K562 (cell line): ENCODE data around the gene PRR7. TPM values are rescaled to one million over a fixed set of nuclear protein-coding genes. Genes with fewer than 3 reads are reported as not detected.

Source experiments
- ATF1 ChIP-seq, 2 experiments: fragments of 450-650 bp in 1 of 2; IDR thresholded peaks; 2 replicates each; pipeline ENCODE4 v1.6.1; 2016; ENCODE audit warnings: missing compliant biosample characterization in 1 of 2, missing genetic modification characterization in 1 of 2
- ATF4 ChIP-seq: fragments of 450-650 bp; formaldehyde crosslinking; IDR thresholded peaks from 2 replicates; pipeline ENCODE4 v1.4.0; 2022; ENCODE audit warnings: mild to moderate bottlenecking, moderate library complexity
- E2F4 ChIP-seq: sonication (generic); formaldehyde crosslinking; IDR thresholded peaks from 2 replicates; pipeline ENCODE4 v1.8.0; 2022; ENCODE audit warnings: mild to moderate bottlenecking, low read depth, missing genetic modification reagents
- GABPA ChIP-seq: fragments of 200-800 bp; sonication (Bioruptor generic); conservative IDR thresholded peaks from 2 replicates; pipeline ENCODE4 v1.6.1; 2016; ENCODE audit warnings: low read depth, missing genetic modification characterization, missing compliant biosample characterization
- MAFG ChIP-seq: fragments of 450-650 bp; conservative IDR thresholded peaks from 2 replicates; pipeline ENCODE4 v1.6.1; 2016; ENCODE audit warnings: missing genetic modification characterization, missing compliant biosample characterization
- PHTF2 ChIP-seq: fragments of 250-450 bp; sonication (Bioruptor Pico); IDR thresholded peaks from 2 replicates; pipeline ENCODE4 v1.5.0; 2021; ENCODE audit warnings: mild to moderate bottlenecking
- SIN3B ChIP-seq: fragments of 450-650 bp; IDR thresholded peaks from 2 replicates; pipeline ENCODE4 v1.6.1; 2017; ENCODE audit warnings: low read depth, mild to moderate bottlenecking, moderate library complexity
- SMAD4 ChIP-seq: fragments of 250-450 bp; sonication (Bioruptor Pico); conservative IDR thresholded peaks from 2 replicates; pipeline ENCODE4 v1.8.0; 2021; ENCODE audit warnings: inconsistent platforms, mild to moderate bottlenecking, moderate library complexity
- SMARCA4 ChIP-seq: fragments of 450-650 bp; IDR thresholded peaks from 2 replicates; pipeline ENCODE4 v1.6.1; 2016
- SPI1 ChIP-seq: IDR thresholded peaks from 2 replicates; pipeline ENCODE4 v1.6.1; 2011; ENCODE audit warnings: low read depth, low read length, control low read depth, borderline replicate concordance
- THAP7 ChIP-seq: fragments of 250-450 bp; sonication (Bioruptor Pico); IDR thresholded peaks from 2 replicates; pipeline ENCODE4 v1.5.0; 2021
- TOE1 ChIP-seq, 2 experiments: fragments of 450-650 bp in 1 of 2; sonication (generic) in 1 of 2; formaldehyde crosslinking in 1 of 2; IDR thresholded peaks; 2 replicates each; pipeline versions ENCODE4 v1.7.1 to v1.8.0; 2016 to 2022; ENCODE audit warnings: borderline replicate concordance in 2 of 2, mild to moderate bottlenecking in 2 of 2, antibody characterized with exemption in 1 of 2, inconsistent platforms in 1 of 2, low read depth in 1 of 2, missing genetic modification reagents in 1 of 2, moderate library complexity in 1 of 2
- ZBTB17 ChIP-seq: fragments of 450-650 bp; formaldehyde crosslinking; IDR thresholded peaks from 2 replicates; pipeline ENCODE4 v1.4.0; 2020; ENCODE audit warnings: mild to moderate bottlenecking
- ZBTB49 ChIP-seq: sonication (generic); formaldehyde crosslinking; IDR thresholded peaks from 2 replicates; pipeline ENCODE4 v1.8.0; 2022; ENCODE audit warnings: missing genetic modification reagents, mild to moderate bottlenecking, borderline replicate concordance
- ZMIZ1 ChIP-seq, 2 experiments: fragments of 150-350 bp in 1 of 2; IDR thresholded peaks; 2 replicates each; pipeline ENCODE4 v1.6.1; 2012 to 2016; ENCODE audit warnings: low read depth in 2 of 2, low read length in 2 of 2, mild to moderate bottlenecking in 1 of 2, moderate library complexity in 1 of 2
- ZNF121 ChIP-seq: sonication (generic); formaldehyde crosslinking; conservative IDR thresholded peaks from 2 replicates; pipeline ENCODE4 v1.8.0; 2022; ENCODE audit warnings: missing genetic modification reagents
- ZNF239 ChIP-seq: fragments of 250-450 bp; sonication (Bioruptor Pico); IDR thresholded peaks from 2 replicates; pipeline ENCODE4 v1.4.0; 2020; ENCODE audit warnings: mild to moderate bottlenecking
- polyA plus RNA-seq, 8 experiments: library from polyadenylated mRNA; depleted of rRNA in 4 of 8; stranded (reverse) in 5 of 8; unstranded in 3 of 8; fragments of >200 nt; fragmentation: Nextera tagmentation in 2 of 8; fragmentation: Illumina TruSeq in 1 of 8; extraction: Ambion mirVana in 2 of 8; extraction: Trizol in 1 of 8; gene quantifications; 2 replicates each; pipeline versions ENCODE4 v1.2.1 to v1.2.3, GENCODE V29; 2011 to 2014; ENCODE audit warnings: inconsistent platforms in 1 of 8, missing spikeins in 1 of 8
- total RNA-seq, 7 experiments: library from RNA; depleted of rRNA in 6 of 7; stranded (reverse); fragments of >200 nt in 6 of 7; fragmentation: Illumina TruSeq in 2 of 7; extraction: Trizol in 2 of 7; gene quantifications; 2 replicates each; pipeline versions ENCODE4 v1.2.1 to v1.2.3, GENCODE V29; 2011 to 2021; ENCODE audit warnings: low replicate concordance in 1 of 7

The PRR7 gene
- total and polyA plus RNA-seq, 9 of the 15 experiments (the other 6 are each of a cell fraction or from before 2014, with no cell fraction given), result 0.80 to 11.3 (median 10.4) TPM; not detected in 4

GRCh38 chr5:177446200-177447065 lies at the start of gene PRR7 (continued):
- peak; percentile 76 for TF ChIP-seq SMAD4 (CRISPR knock-in tag)
- no peak for TF ChIP-seq TOE1 (IDR thresholded peaks at IDR 0.05; ENCODE audit: borderline replicate concordance)
- 0 out of 2 replicates have a peak, but pooled peaks have one; percentile 27 for TF ChIP-seq TOE1 (CRISPR knock-in tag; IDR thresholded peaks at IDR 0.05; ENCODE audit: borderline replicate concordance, low read depth)
- no peak for TF ChIP-seq SMARCA4
- no peak for TF ChIP-seq SIN3B
- TF ChIP-seq ATF4, result 0 out of 2 replicates have a peak, but pooled peaks have one; percentile 13
- TF ChIP-seq PHTF2 (CRISPR knock-in tag), result peak; percentile 88; the same call in 1 of the 2 replicates
- no peak for TF ChIP-seq ZNF121 (CRISPR knock-in tag)
- peak; percentile 59; the same call in 1 of the 2 replicates for TF ChIP-seq E2F4 (CRISPR knock-in tag)
- TF ChIP-seq ZMIZ1 (IDR thresholded peaks at IDR 0.05; ENCODE audit: low read depth in 2 of 2, low read length in 2 of 2), result no peak
- TF ChIP-seq THAP7 (CRISPR knock-in tag), result peak; percentile 84
- 0 out of 2 replicates have a peak, but pooled peaks have one; percentile 2 for TF ChIP-seq ATF1 (CRISPR knock-in tag; IDR thresholded peaks at IDR 0.05)
- TF ChIP-seq ATF1 (tag; IDR thresholded peaks at IDR 0.05), result 0 out of 2 replicates have a peak, but pooled peaks have one; percentile 10
- no peak for TF ChIP-seq MAFG (tag)
- TF ChIP-seq ZNF239 (CRISPR knock-in tag), result no peak
- TF ChIP-seq GABPA (tag), result peak; percentile 23; the same call in 1 of the 2 replicates
- no peak for TF ChIP-seq ZBTB49
- peak; percentile 82 for TF ChIP-seq ZBTB17 (CRISPR knock-in tag)
- TF ChIP-seq SPI1, result no peak
